ENCODE data around the gene GARRE1.

DNA sequence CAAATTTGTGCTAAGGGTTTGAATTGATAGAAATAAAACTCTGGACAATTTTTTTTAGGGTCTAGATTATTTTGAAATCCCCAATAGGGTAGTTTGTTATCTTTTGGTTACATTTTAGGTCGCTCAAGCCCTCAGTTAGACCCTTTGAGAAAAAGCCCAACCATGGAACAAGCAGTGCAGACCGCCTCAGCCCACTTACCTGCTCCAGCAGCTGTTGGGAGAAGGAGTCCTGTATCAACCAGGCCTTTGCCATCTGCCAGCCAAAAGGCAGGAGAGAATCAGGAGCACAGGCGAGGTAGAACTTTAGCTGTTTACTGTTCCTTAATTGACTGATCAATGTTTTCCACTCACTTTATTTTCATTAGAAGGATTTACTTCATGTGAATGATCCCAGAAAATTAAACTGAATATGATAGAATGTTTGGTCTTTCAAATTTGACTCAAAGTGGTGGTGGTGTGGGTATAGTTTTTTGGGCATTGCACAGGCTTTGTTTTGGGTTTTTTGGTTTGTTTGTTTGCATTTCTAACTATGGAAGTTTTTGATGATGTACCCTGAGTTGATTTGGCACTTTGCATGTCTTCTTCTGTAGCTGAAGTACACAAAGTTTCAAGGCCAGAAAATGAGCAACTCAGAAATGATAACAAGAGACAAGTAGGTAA, 39.2 kb upstream of the GARRE1 start:
- TF ChIP-seq, protein P1, sequence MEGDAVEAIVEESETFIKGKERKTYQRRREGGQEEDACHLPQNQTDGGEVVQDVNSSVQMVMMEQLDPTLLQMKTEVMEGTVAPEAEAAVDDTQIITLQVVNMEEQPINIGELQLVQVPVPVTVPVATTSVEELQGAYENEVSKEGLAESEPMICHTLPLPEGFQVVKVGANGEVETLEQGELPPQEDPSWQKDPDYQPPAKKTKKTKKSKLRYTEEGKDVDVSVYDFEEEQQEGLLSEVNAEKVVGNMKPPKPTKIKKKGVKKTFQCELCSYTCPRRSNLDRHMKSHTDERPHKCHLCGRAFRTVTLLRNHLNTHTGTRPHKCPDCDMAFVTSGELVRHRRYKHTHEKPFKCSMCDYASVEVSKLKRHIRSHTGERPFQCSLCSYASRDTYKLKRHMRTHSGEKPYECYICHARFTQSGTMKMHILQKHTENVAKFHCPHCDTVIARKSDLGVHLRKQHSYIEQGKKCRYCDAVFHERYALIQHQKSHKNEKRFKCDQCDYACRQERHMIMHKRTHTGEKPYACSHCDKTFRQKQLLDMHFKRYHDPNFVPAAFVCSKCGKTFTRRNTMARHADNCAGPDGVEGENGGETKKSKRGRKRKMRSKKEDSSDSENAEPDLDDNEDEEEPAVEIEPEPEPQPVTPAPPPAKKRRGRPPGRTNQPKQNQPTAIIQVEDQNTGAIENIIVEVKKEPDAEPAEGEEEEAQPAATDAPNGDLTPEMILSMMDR (IDR thresholded peaks at IDR 0.05) = no peak
- no peak for TF ChIP-seq POLR2A (IDR thresholded peaks at IDR 0.05)

Data from esophagus squamous epithelium (tissue), 4 donors.